ENCODE data around the gene CEP44.

- TF ChIP-seq EZH2 (IDR thresholded peaks at IDR 0.05; ENCODE audit: insufficient read depth, poor library complexity, severe bottlenecking): no peak
- no peak for TF ChIP-seq EZH2phosphoT487 (IDR thresholded peaks at IDR 0.05; ENCODE audit: insufficient read depth, low read depth)
These were observed 33.8 kb downstream of the CEP44 start for GRCh38 chr4:174317531-174317930.

Data from GM23248 (cell line).